ENCODE results near the gene SPNS2.

Gene SPNS2

DNA sequence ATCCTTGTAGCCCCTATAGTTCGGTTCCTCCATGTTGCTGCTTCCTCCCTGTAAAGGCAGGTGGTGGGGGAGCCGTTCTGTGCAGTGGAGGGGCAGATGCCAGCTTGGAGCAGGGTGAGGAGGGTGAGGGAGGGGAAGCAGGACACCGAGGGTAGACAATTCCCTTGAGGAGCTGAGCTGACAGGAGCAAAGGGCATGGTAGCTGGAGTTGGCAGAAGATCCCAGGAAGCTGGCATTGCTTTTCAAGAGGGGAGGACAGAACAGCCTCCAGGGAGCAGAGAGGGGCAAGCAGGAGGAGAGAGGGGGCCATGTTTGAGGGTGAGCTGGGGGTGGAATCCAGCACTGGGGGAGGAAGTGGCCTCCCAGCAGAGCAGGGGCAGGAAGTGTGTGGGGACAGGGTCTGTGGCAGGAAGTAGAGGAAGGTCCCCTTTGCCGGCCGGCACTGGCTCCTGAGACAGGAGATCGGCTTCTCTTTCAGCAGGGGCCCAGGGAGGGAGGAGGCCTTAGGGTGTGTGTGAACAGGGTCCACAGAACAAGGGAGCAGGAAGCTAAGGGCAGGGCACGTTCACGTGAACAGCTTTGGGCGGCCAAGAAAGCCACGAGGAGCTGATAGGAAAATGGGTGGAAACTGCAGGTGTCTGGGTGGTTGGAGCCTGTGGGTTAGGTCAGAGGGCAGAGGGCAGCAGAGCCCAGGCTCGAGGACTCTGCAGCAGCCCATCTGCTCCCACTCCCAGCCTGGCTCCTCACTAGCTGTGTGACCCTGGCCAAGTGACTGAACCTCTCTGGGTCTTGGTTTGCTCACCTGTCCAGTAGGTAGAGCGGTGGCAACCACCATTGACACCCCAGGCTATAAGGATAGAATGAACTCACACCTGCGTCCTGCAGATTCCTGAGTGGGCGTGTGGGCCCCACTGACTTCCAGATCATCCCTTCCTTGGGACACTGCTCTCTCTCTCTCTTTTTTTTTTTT is 17.5 kb upstream of the SPNS2 start:
- DNase-seq (ENCODE audit: low read depth) = peak; percentile 11

DNA sequence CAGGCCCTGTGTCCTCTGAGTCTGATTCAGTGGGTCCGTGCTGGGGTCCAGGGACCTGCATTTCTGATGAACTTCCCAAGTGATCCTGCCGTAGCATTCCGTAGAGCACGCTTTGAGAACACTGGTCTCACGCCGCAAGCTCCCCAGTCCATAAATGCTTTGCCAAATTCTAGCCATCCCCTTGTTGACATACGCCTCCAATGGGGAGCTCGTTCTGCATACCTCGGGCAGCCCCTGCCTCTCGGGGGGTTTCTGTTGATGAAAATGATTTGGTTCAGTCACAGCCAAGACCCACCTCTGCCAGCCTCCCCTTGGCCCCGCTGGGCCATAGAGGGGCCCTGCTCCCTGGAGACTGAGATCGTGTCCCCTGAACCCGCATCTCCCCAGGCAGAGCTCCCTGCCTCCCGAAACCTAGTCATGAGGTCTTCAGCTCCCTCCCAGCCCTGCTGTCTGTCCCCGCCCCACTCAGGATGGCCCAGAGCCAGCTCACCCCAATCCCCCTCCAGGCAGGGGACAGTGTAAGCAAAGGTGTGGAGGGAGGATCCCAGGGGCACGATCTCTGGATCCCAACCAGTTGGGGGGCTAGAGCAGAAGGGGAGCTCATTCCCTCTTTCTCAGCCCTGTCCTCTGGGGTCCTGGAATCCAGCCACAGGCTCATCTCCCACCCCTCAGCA is 16.2 kb upstream of the SPNS2 start:
- DNase-seq (ENCODE audit: low read depth) = no peak

DNA sequence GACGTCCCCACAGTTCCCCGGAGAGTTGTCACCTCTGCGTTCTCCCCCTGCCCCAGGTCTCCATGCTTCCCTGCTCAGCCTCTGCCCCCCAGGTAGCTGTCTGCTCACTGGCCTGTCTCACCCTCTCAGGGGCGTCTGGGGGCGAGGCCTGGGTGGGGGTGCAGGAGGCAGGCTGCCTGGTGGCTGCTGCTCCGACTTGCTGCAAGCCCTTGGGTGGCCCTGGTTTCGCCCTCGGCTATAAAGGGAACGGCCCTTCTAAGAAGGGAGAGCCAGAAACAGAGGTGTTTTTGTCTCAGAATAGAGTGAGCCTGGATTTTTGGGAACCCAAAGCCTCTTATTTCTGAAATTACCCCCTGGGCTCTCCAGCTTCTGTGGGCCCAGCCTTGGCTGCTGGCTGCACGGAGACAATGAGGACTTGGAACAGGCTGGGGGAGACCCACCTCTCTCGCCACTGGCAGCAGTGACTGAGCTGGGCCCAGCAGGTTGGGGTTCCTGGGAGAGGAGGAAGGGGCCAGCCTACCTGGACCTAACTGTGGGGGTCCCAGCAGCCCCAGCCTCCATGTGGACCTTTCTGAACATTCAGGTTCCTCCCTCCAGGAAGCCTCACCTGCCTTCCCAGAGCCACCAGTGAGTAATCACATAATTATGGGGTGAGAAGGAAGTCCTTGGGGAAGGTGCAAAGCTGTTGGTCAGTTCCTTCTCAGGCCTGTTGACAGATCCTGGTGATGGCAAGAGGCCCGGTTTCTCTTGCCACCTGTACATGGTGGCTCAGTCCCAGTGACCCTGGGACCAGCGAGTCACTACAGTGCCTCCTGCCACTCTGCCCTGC is 15.5 kb upstream of the SPNS2 start:
- no peak for DNase-seq (ENCODE audit: low read depth)

DNA sequence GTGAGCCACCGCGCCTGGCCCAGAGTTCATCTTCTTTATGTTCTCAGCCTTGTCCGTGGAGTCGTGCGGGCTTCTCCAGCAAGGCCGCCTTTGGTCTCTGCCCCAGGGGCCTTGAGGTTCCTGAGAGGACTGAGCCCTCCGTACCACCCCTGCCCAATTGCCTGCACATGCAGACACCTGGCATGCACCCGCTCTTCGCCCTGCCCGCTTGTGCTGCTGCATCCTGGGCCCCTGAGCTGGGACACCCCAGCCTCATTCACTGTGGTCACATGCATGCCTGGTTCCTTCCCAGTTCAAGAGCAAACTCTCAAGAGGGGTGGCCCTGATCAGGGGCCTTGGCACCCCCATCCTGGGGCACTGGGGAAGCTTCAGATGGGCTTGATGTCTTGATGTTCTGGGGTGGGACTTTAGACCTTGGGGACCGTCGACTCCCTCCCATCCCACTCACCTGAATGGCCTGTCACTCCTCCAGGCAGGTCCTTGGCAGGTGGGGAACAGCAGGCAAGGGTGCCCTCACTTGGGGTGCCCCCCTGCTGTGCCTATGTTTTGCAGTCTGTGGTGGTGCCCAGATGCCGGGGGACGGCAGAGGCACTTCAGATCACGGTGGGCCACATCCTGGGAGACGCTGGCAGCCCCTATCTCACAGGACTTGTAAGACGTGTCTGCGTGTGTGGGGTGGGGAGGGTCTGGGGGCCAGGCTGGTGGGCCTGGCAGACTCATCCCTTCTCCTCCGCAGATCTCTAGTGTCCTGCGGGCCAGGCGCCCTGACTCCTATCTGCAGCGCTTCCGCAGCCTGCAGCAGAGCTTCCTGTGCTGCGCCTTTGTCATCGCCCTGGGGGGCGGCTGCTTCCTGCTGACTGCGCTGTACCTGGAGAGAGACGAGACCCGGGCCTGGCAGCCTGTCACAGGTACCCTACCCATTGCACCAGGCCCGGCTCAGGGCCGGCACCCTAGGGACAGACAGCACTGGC is 12.7 kb upstream of the SPNS2 start:
- peak; percentile 45 for DNase-seq (ENCODE audit: low read depth)

GRCh38 chr17:4487296-4487695 is 11.4 kb upstream of the SPNS2 start:
- no peak for DNase-seq (ENCODE audit: low read depth)

GRCh38 chr17:4487820-4488716 is 10.6 kb upstream of the SPNS2 start:
- DNase-seq (ENCODE audit: low read depth) = no peak

GRCh38 chr17:4488989-4489595 is 9.6 kb upstream of the SPNS2 start:
- DNase-seq (ENCODE audit: low read depth) = no peak

DNA sequence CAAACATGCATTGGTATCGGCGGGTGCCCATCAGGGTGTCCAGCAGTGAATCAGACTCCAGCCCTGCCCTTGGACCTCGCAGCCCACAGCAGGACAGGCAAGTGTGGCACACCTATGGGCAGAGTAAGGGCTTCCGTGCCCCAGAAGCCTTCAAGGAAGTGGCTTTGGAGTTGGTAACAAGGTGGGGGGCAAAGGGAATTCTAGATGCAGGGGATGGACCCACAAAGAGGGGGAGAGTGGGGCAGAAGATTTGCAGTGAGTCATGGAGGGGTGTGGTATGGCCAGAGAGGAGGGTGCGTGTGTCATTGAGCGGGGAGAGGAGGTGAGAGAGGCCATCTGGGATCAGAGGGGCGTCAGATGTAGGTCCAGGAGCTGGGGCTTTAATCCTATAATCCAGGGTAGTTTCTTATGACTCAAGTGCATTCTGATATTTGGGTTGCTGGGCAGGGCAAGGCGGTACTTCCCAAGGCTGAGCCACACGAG is 8.5 kb upstream of the SPNS2 start:
- no peak for DNase-seq (ENCODE audit: low read depth)

GRCh38 chr17:4490637-4491061 is 8.0 kb upstream of the SPNS2 start:
- no peak for DNase-seq (ENCODE audit: low read depth)

DNA sequence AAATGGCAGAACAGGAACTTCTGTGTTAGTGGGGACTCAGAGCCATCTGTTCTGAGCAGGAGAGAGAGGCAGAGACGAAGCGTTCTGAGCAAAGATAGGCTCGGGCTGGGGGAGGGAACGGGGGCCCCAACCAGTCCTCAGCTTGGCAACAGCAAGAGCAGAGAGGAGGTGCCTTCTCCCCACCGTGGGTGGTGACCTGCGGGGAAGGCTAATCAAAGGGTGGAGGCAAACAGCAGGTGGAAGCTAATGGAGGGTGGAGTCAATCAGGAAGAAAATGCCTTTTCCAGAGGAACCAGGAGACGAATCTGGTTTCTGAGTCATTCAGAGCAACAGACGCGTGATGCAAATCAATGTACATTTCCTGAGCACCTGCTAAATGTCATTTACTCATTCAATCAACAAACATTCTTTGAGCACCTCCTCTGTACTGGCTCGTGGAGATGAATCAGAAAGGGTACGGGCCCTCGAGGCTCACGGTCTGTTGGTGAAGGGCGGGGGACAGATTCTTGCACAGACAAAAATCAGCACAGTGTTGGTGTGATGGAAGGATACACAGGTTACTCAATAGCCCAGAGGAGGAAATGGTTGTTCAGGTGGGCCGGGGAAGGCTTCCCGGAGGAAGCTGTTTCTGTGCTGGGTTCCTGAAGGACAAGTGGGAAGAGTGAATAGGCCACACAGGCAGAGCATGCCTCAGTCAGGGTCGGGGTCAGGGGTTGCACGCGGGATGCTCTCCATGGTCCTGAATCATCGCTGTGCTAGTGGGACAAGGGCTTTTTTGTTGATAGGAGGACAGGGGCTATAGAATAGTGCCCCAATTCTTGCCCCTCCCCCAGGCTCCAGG is 5.7 kb upstream of the SPNS2 start:
- DNase-seq (ENCODE audit: low read depth) = no peak

GRCh38 chr17:4497101-4497824 is 1.4 kb upstream of the SPNS2 start:
- no peak for DNase-seq (ENCODE audit: low read depth)

- no peak for DNase-seq (ENCODE audit: low read depth)
Measured at GRCh38 chr17:4499431-4500190, 930 bp downstream of the SPNS2 start.

GRCh38 chr17:4500191-4500571 is 1.5 kb downstream of the SPNS2 start:
- DNase-seq (ENCODE audit: low read depth) = no peak

DNA sequence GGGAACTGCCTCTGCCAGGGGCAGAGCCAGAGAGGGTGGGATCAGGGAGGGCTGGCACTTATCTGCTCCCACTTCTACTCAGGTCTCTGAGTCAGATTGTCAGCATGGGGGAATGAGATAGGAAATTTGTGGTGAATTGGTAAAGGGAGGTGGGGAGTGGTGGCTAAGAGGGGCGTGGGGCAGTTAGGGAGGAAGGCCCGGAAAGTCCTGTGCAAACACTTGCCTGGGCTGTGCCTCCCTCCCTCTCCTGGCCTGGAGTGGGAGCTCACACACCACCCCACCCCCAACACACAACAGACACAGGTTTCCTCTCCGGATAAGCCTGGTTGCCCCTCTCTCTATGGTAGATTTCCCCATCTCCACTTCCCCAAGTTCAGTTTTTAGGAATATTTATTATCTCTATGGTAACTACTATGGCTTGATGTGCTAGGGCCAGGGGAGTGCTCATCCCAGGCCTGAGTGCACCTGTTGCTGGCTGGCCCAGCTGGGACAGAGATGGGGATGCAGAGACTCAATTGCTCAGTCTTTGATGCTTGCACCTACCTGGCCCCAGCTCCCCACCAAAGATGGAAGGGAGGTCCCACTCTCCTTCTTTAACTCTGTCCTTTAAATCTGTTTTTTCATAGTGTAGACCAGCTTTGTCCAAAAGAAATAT is 2.7 kb downstream of the SPNS2 start:
- DNase-seq (ENCODE audit: low read depth) = no peak

GRCh38 chr17:4502466-4503154 is 3.9 kb downstream of the SPNS2 start:
- no peak for DNase-seq (ENCODE audit: low read depth)
